Peyer's patch (tissue), 4 donors: ENCODE data around the gene RNPC3.

Experiments used
- CTCF ChIP-seq, 6 experiments: fragments of 450-650 bp in 4 of 6; fragments of 200-600 bp in 2 of 6; sonication (generic) in 1 of 6; IDR thresholded peaks; one replicate each; pipeline ENCODE4 v1.5.1; 2017 to 2019; ENCODE audit warnings: antibody characterized with exemption in 6 of 6, mild to moderate bottlenecking in 3 of 6, moderate library complexity in 1 of 6
- POLR2A ChIP-seq, 2 donors: fragments of 450-650 bp; IDR thresholded peaks; one replicate each; pipeline ENCODE4 v1.5.1; 2017; ENCODE audit warnings: antibody characterized with exemption in 2 of 2, mild to moderate bottlenecking in 2 of 2, moderate library complexity in 2 of 2

- TF ChIP-seq CTCF (IDR thresholded peaks at IDR 0.05): no peak
- TF ChIP-seq POLR2A (IDR thresholded peaks at IDR 0.05): no peak
Observed at GRCh38 chr1:103520822-103521221, 4.7 kb upstream of the RNPC3 start.
